WTC11 (cell line): ENCODE results near the gene ATP11A. TPM values are rescaled to one million over a fixed set of nuclear protein-coding genes. Genes with fewer than 3 reads are reported as not detected.
A peak's percentile ranks its signal among the peaks of the same experiment; 100 is the strongest.
"Not testable (repeated sequence)": the region's sequence is repeated elsewhere in the genome, so short reads cannot be mapped to it uniquely, and the experiment has no call there.

ENCODE experiments used
- ATAC-seq: fragments of 200-7000 bp; cut with Tn5 transposase; 2 replicates; pipeline ENCODE4 v1.10.0; 2021; ENCODE audit warnings: mild to moderate bottlenecking, moderate library complexity
- CTCF ChIA-PET: fragments of 300-600 bp; sonication (Branson Sonifier 250); formaldehyde crosslinking; loops from one replicate; lab custom pipeline; 2021; ENCODE audit warnings: antibody characterized with exemption; lab: Charles Lee
- POLR2A ChIA-PET: fragments of 350-600 bp; sonication (Branson Sonifier 250); formaldehyde crosslinking; loops from one replicate; lab custom pipeline; 2021; ENCODE audit warnings: antibody characterized with exemption; lab: Charles Lee
- DNase-seq: peaks from one replicate; pipeline ENCODE4 v3.0.0; 2021; ENCODE audit warnings: low spot score
- H3K27ac Mint-ChIP-seq: 2 replicates; pipeline ENCODE4 v1.8.0; 2021; ENCODE audit warnings: mixed read lengths
- H3K27me3 Mint-ChIP-seq: 2 replicates; pipeline ENCODE4 v1.8.0; 2021; ENCODE audit warnings: low read depth, mild to moderate bottlenecking, moderate library complexity, mixed read lengths
- H3K36me3 Mint-ChIP-seq: 2 replicates; pipeline ENCODE4 v1.8.0; 2021; ENCODE audit warnings: mixed read lengths
- H3K4me1 Mint-ChIP-seq: 2 replicates; pipeline ENCODE4 v1.8.0; 2022; ENCODE audit warnings: mixed read lengths
- H3K4me3 Mint-ChIP-seq: 2 replicates; pipeline ENCODE4 v1.8.0; 2021; ENCODE audit warnings: mild to moderate bottlenecking, moderate library complexity, mixed read lengths
- H3K9me3 Mint-ChIP-seq: 2 replicates; pipeline ENCODE4 v1.8.0; 2021; ENCODE audit warnings: mixed read lengths
- AFF4 ChIP-seq: sonication (generic); formaldehyde crosslinking; IDR thresholded peaks from 2 replicates; pipeline ENCODE4 v1.8.1; 2023; ENCODE audit warnings: mild to moderate bottlenecking, missing genetic modification reagents, borderline replicate concordance
- AR ChIP-seq: fragments of 250-450 bp; sonication (Bioruptor Pico); IDR thresholded peaks from 2 replicates; pipeline ENCODE4 v1.9.0; 2021; ENCODE audit warnings: mild to moderate bottlenecking
- ATF3 ChIP-seq: sonication (generic); formaldehyde crosslinking; conservative IDR thresholded peaks from 2 replicates; pipeline ENCODE4 v1.8.1; 2022; ENCODE audit warnings: mild to moderate bottlenecking, missing genetic modification reagents
- CDX4 ChIP-seq: fragments of 250-450 bp; sonication (Bioruptor Pico); IDR thresholded peaks from 2 replicates; pipeline ENCODE4 v1.9.0; 2021; ENCODE audit warnings: moderate library complexity, mild to moderate bottlenecking, inconsistent platforms, borderline replicate concordance
- FOXJ3 ChIP-seq: sonication (generic); formaldehyde crosslinking; IDR thresholded peaks from 2 replicates; pipeline ENCODE4 v1.9.0; 2021; ENCODE audit warnings: missing genetic modification reagents, mild to moderate bottlenecking, borderline replicate concordance
- HMGXB4 ChIP-seq: sonication (generic); formaldehyde crosslinking; IDR thresholded peaks from 2 replicates; pipeline ENCODE4 v1.8.1; 2023; ENCODE audit warnings: mild to moderate bottlenecking, moderate library complexity, missing genetic modification reagents
- KAT7 ChIP-seq: sonication (generic); formaldehyde crosslinking; IDR thresholded peaks from 2 replicates; pipeline ENCODE4 v1.8.1; 2023; ENCODE audit warnings: missing genetic modification reagents, mild to moderate bottlenecking, borderline replicate concordance
- MLX ChIP-seq: sonication (generic); formaldehyde crosslinking; IDR thresholded peaks from 2 replicates; pipeline ENCODE4 v1.8.1; 2023; ENCODE audit warnings: mild to moderate bottlenecking, missing genetic modification reagents, moderate library complexity
- MXD4 ChIP-seq: fragments of 250-450 bp; sonication (Bioruptor Pico); IDR thresholded peaks from 2 replicates; pipeline ENCODE4 v1.8.0; 2021; ENCODE audit warnings: mild to moderate bottlenecking, moderate library complexity, borderline replicate concordance
- MYBL2 ChIP-seq: sonication (generic); formaldehyde crosslinking; IDR thresholded peaks from 2 replicates; pipeline ENCODE4 v1.8.1; 2023; ENCODE audit warnings: mild to moderate bottlenecking, moderate library complexity, missing genetic modification reagents
- NFYB ChIP-seq: sonication (generic); formaldehyde crosslinking; conservative IDR thresholded peaks from 2 replicates; pipeline ENCODE4 v1.8.0; 2022; ENCODE audit warnings: low read depth, missing genetic modification reagents
- NR3C1 ChIP-seq: sonication (generic); formaldehyde crosslinking; conservative IDR thresholded peaks from 2 replicates; pipeline ENCODE4 v1.8.1; 2023; ENCODE audit warnings: low read depth, mild to moderate bottlenecking, missing genetic modification reagents
- RELA ChIP-seq: sonication (generic); formaldehyde crosslinking; IDR thresholded peaks from 2 replicates; pipeline ENCODE4 v1.8.1; 2022; ENCODE audit warnings: missing genetic modification reagents, mild to moderate bottlenecking, borderline replicate concordance
- TEAD4 ChIP-seq: sonication (generic); formaldehyde crosslinking; IDR thresholded peaks from 2 replicates; pipeline ENCODE4 v1.8.0; 2022; ENCODE audit warnings: mild to moderate bottlenecking, missing genetic modification reagents
- ZNF317 ChIP-seq: sonication (generic); formaldehyde crosslinking; IDR thresholded peaks from 2 replicates; pipeline ENCODE4 v1.8.1; 2023; ENCODE audit warnings: low read depth, mild to moderate bottlenecking, moderate library complexity, missing genetic modification reagents, borderline replicate concordance
- ZNF671 ChIP-seq: fragments of 250-450 bp; sonication (Bioruptor Pico); IDR thresholded peaks from 2 replicates; pipeline ENCODE4 v1.8.0; 2021; ENCODE audit warnings: mild to moderate bottlenecking
- ZSCAN18 ChIP-seq: fragments of 250-450 bp; sonication (Bioruptor Pico); IDR thresholded peaks from 2 replicates; pipeline ENCODE4 v2.1.2; 2022; ENCODE audit warnings: mild to moderate bottlenecking, moderate library complexity
- total RNA-seq: library from RNA; stranded (reverse); gene quantifications from 3 replicates; pipeline ENCODE4 v1.2.3, GENCODE V29; 2021

Gene ATP11A
- total RNA-seq, 1 experiment from 2014 or later = 100 TPM

- Mint-ChIP-seq H3K4me3 (no peak overlapping the region), H3K27ac (no peak overlapping the region), H3K36me3 (peaks cover 47% of the 10 kb centered on the region), H3K4me1 (peaks cover 23% of the 10 kb centered on the region), H3K9me3 (peaks cover 44% of the 10 kb centered on the region), H3K27me3 (no peaks in the 10 kb centered on the region)
- DNase-seq (no peak), ATAC-seq (no peak)
- POLR2A ChIA-PET = no interaction called here
- no peak for TF ChIP-seq KAT7 (CRISPR knock-in tag)
- TF ChIP-seq ZNF671 = no peak
- no peak for TF ChIP-seq RELA
- no peak for TF ChIP-seq MXD4 (CRISPR knock-in tag)
- no peak for TF ChIP-seq MLX
- no peak for TF ChIP-seq HMGXB4 (CRISPR knock-in tag)
- TF ChIP-seq MYBL2 (CRISPR knock-in tag) = no peak
- TF ChIP-seq CDX4 (CRISPR knock-in tag) = no peak
- TF ChIP-seq ZNF317 (CRISPR knock-in tag) = no peak
- TF ChIP-seq NR3C1 (CRISPR knock-in tag) = no peak
- TF ChIP-seq AFF4 (CRISPR knock-in tag) = no peak
- CTCF ChIA-PET = no interaction called here
Observed at GRCh38 chr13:112800057-112800456, 110.2 kb downstream of the ATP11A start.

GRCh38 chr13:112800807-112801206, 111.0 kb downstream of the ATP11A start:
- DNase-seq, H3K27ac Mint-ChIP-seq, ATAC-seq, CTCF ChIA-PET, POLR2A ChIA-PET, H3K27me3 Mint-ChIP-seq, H3K4me3 Mint-ChIP-seq: not testable (repeated sequence)
- peaks cover 44% of the 10 kb centered on the region for H3K9me3 Mint-ChIP-seq
- H3K36me3 Mint-ChIP-seq = peaks cover 53% of the 10 kb centered on the region
- H3K4me1 Mint-ChIP-seq = peaks cover 23% of the 10 kb centered on the region

GRCh38 chr13:112802802-112803195, 113.0 kb downstream of the ATP11A start:
- Mint-ChIP-seq H3K27ac (peak overlapping the region; percentile 78), H3K4me1 (peaks cover 25% of the 10 kb centered on the region), H3K9me3 (peaks cover 29% of the 10 kb centered on the region), H3K36me3 (peaks cover 56% of the 10 kb centered on the region), H3K27me3 (no peaks in the 10 kb centered on the region), H3K4me3 (no peak overlapping the region)
- no peak for DNase-seq
- no peak for ATAC-seq
- ChIA-PET POLR2A (interaction anchor here (0.6 kb wide), 1 partner anchor 326 kb away, joined by 4 read pairs; no protein-coding TSS in a partner anchor), CTCF (interaction anchor here (0.6 to 0.7 kb wide), 2 partner anchors 65 to 468 kb away, joined by 3 to 4 read pairs; no protein-coding TSS in a partner anchor)
- TF ChIP-seq HMGXB4 (CRISPR knock-in tag) = no peak
- TF ChIP-seq ZSCAN18 = no peak
- no peak for TF ChIP-seq ATF3 (CRISPR knock-in tag)
- TF ChIP-seq FOXJ3 = no peak
- no peak for TF ChIP-seq TEAD4
- TF ChIP-seq NFYB (CRISPR knock-in tag) = no peak
- TF ChIP-seq AR = no peak
